IMR-90 (cell line): ENCODE data around the gene EXOC6B. TPM values are rescaled to one million over a fixed set of nuclear protein-coding genes. Genes with fewer than 3 reads are reported as not detected.

Experiments
- ATAC-seq: fragments of 200-7000 bp; cut with Tn5 transposase; 2 replicates; pipeline ENCODE4 v1.9.1; 2020; ENCODE audit warnings: low read depth, mild to moderate bottlenecking, moderate library complexity
- BruUV-seq: library from RNA; stranded (reverse); fragments of 400-500 nt; replicated peaks from 2 replicates; lab custom pipeline; 2021; lab: Mats Ljungman, UMichigan
- CTCF ChIA-PET: fragments of 300-600 bp; formaldehyde crosslinking; extraction: SDS; loops from one replicate; lab custom pipeline; 2021; ENCODE audit warnings: antibody characterized with exemption; lab: Yijun Ruan, JAX
- POLR2A ChIA-PET: fragments of 300-600 bp; sonication (Branson Sonifier 250); formaldehyde crosslinking; loops from one replicate; lab custom pipeline; 2022; ENCODE audit warnings: antibody characterized with exemption; ENCODE audit not compliant: unreplicated experiment; lab: Charles Lee
- DNase-seq: peaks from one replicate; pipeline ENCODE4 v3.0.0; 2013
- H2AFZ ChIP-seq: replicated peaks from 2 replicates; pipeline ENCODE3; 2013; ENCODE audit warnings: low read length, mild to moderate bottlenecking; ENCODE audit not compliant: poor library complexity
- H2AK5ac ChIP-seq: 2 replicates; pipeline ENCODE4 v1.6.1; 2013; ENCODE audit warnings: low read depth, low read length, inconsistent platforms
- H2AK9ac ChIP-seq: replicated peaks from 2 replicates; pipeline ENCODE3; 2013; ENCODE audit warnings: mild to moderate bottlenecking, low read depth, low read length, moderate library complexity; ENCODE audit not compliant: poor library complexity
- H2BK120ac ChIP-seq: 2 replicates; pipeline ENCODE4 v1.6.1; 2013; ENCODE audit warnings: low read depth, low read length, inconsistent platforms
- H2BK15ac ChIP-seq: 3 replicates; pipeline ENCODE4 v1.6.1; 2013; ENCODE audit warnings: low read depth, low read length, inconsistent platforms
- H2BK20ac ChIP-seq: 2 replicates; pipeline ENCODE4 v1.6.1; 2013; ENCODE audit warnings: low read depth, mild to moderate bottlenecking, inconsistent platforms, low read length, moderate library complexity
- H2BK5ac ChIP-seq: 2 replicates; pipeline ENCODE4 v1.6.1; 2013; ENCODE audit warnings: mild to moderate bottlenecking, low read depth, low read length, inconsistent platforms; ENCODE audit not compliant: poor library complexity, severe bottlenecking
- H3K14ac ChIP-seq: replicated peaks from 2 replicates; pipeline ENCODE4 v1.6.1; 2013; ENCODE audit warnings: low read depth, low read length, inconsistent platforms
- H3K18ac ChIP-seq: 2 replicates; pipeline ENCODE4 v1.6.1; 2013; ENCODE audit warnings: low read depth, low read length, control low read depth
- H3K23ac ChIP-seq: 2 replicates; pipeline ENCODE4 v1.6.1; 2013; ENCODE audit warnings: low read depth, low read length, inconsistent platforms
- H3K27ac ChIP-seq: 2 replicates; pipeline ENCODE4 v1.5.1; 2013; ENCODE audit warnings: mild to moderate bottlenecking, control low read depth, low read length; ENCODE audit not compliant: insufficient read depth
- H3K27me3 ChIP-seq: 2 replicates; pipeline ENCODE4 v1.6.1; 2013; ENCODE audit warnings: low read length; ENCODE audit not compliant: control insufficient read depth, insufficient read depth
- H3K36me3 ChIP-seq: 2 replicates; pipeline ENCODE4 v1.6.1; 2013; ENCODE audit warnings: low read length, mixed read lengths; ENCODE audit not compliant: control insufficient read depth, insufficient read depth
- H3K4ac ChIP-seq: 2 replicates; pipeline ENCODE4 v1.6.1; 2013; ENCODE audit warnings: low read depth, low read length, inconsistent platforms
- H3K4me1 ChIP-seq: 2 replicates; pipeline ENCODE4 v1.6.1; 2013; ENCODE audit warnings: low read length, mixed read lengths; ENCODE audit not compliant: control insufficient read depth, insufficient read depth
- H3K4me2 ChIP-seq: 2 replicates; pipeline ENCODE4 v1.6.1; 2013; ENCODE audit warnings: low read depth, mild to moderate bottlenecking, control low read depth, low read length, moderate library complexity
- H3K4me3 ChIP-seq: 2 replicates; pipeline ENCODE4 v1.5.1; 2013; ENCODE audit warnings: low read depth, mild to moderate bottlenecking, control low read depth, low read length, moderate library complexity; ENCODE audit not compliant: insufficient read depth
- H3K56ac ChIP-seq: 2 replicates; pipeline ENCODE4 v1.6.1; 2013; ENCODE audit warnings: low read length, inconsistent platforms; ENCODE audit not compliant: insufficient read depth; ENCODE audit errors: extremely low read depth
- H3K79me1 ChIP-seq, 2 experiments: 2 replicates each; pipeline ENCODE4 v1.6.1; 2013; ENCODE audit warnings: low read length in 2 of 2, inconsistent platforms in 1 of 2, low read depth in 1 of 2
- H3K9ac ChIP-seq: 2 replicates; pipeline ENCODE4 v1.6.1; 2013; ENCODE audit warnings: low read depth, low read length, control low read depth
- H3K9me1 ChIP-seq: 2 replicates; pipeline ENCODE4 v1.6.1; 2013; ENCODE audit warnings: low read length, inconsistent platforms; ENCODE audit not compliant: insufficient read depth
- H3K9me3 ChIP-seq: 2 replicates; pipeline ENCODE4 v1.6.1; 2013; ENCODE audit warnings: low read length; ENCODE audit not compliant: control insufficient read depth, insufficient read depth
- H4K20me1 ChIP-seq: 2 replicates; pipeline ENCODE4 v1.6.1; 2013; ENCODE audit warnings: low read length, inconsistent platforms; ENCODE audit not compliant: insufficient read depth
- H4K5ac ChIP-seq: 2 replicates; pipeline ENCODE4 v1.6.1; 2013; ENCODE audit warnings: mild to moderate bottlenecking, low read depth, low read length, control low read depth
- H4K8ac ChIP-seq, 2 experiments: 2 replicates each; pipeline ENCODE4 v1.6.1; 2013; ENCODE audit warnings: low read depth in 2 of 2, low read length in 2 of 2, control low read depth in 1 of 2, inconsistent platforms in 1 of 2
- H4K91ac ChIP-seq: 2 replicates; pipeline ENCODE4 v1.6.1; 2013; ENCODE audit warnings: low read depth, low read length, inconsistent platforms; ENCODE audit not compliant: insufficient read depth
- CEBPB ChIP-seq: IDR thresholded peaks from 2 replicates; pipeline ENCODE4 v1.6.1; 2012; ENCODE audit warnings: low read depth, low read length, improper control_type of control experiment
- CHD1 ChIP-seq: IDR thresholded peaks from 2 replicates; pipeline ENCODE4 v1.6.1; 2012; ENCODE audit warnings: low read depth, low read length, improper control_type of control experiment
- NFE2L2 ChIP-seq: fragments of 150-350 bp; IDR thresholded peaks from 2 replicates; pipeline ENCODE4 v1.6.1; 2016; ENCODE audit warnings: low read depth, mild to moderate bottlenecking, low read length
- RAD21 ChIP-seq: IDR thresholded peaks from 2 replicates; pipeline ENCODE4 v1.6.1; 2012; ENCODE audit warnings: low read length, improper control_type of control experiment
- RCOR1 ChIP-seq: IDR thresholded peaks from 2 replicates; pipeline ENCODE4 v1.6.1; 2012; ENCODE audit warnings: mild to moderate bottlenecking, low read length, improper control_type of control experiment; ENCODE audit not compliant: insufficient replicate concordance
- RFX5 ChIP-seq: IDR thresholded peaks from 2 replicates; pipeline ENCODE4 v1.8.0; 2012; ENCODE audit warnings: low read depth, mild to moderate bottlenecking, low read length, moderate library complexity
- SMC3 ChIP-seq: fragments of 150-350 bp; IDR thresholded peaks from 2 replicates; pipeline ENCODE4 v1.6.1; 2016; ENCODE audit warnings: low read depth, mild to moderate bottlenecking, antibody characterized with exemption, low read length, moderate library complexity
- WGBS, 2 experiments: methylation state at CpG; one replicate each; pipeline versions ENCODE4 v1.1.5 to v1.1.7; 2013; ENCODE audit warnings: missing lambda C conversion rate in 2 of 2; ENCODE audit not compliant: insufficient read length in 1 of 2; ENCODE audit errors: extremely low coverage in 2 of 2; 5-methylcytosine and 5-hydroxymethylcytosine counted together
- dilution Hi-C: fragments of 300-500 bp; cut with HindIII; formaldehyde crosslinking; loops from one replicate; pipeline ENCODE4 v1.14.3; 2018; ENCODE audit warnings: low sequenced_read_pairs; ENCODE audit not compliant: unreplicated experiment
- in situ Hi-C: fragments of 300-500 bp; cut with MboI; formaldehyde crosslinking; loops from 3 replicates; pipeline ENCODE4 v1.14.3; 2019; ENCODE audit warnings: low sequenced_read_pairs, inconsistent platforms, mixed read lengths
- intact Hi-C: fragments of 100-400 bp; cut with micrococcal nuclease; formaldehyde crosslinking; loops from 2 replicates; pipeline ENCODE4 v1.10.0; 2022
- polyA plus RNA-seq, 3 experiments: library from polyadenylated mRNA; depleted of rRNA; stranded (reverse); fragments of >200 nt; gene quantifications; 2 replicates each; pipeline ENCODE4 v1.2.3, GENCODE V29; 2012; ENCODE audit warnings: low replicate concordance in 1 of 3
- total RNA-seq: library from RNA; depleted of rRNA; stranded (reverse); fragments of >200 nt; gene quantifications from 2 replicates; pipeline ENCODE4 v1.2.3, GENCODE V29; 2012
- TF ChIP-seq, protein P1 (sequence below): fragments of 150-350 bp; IDR thresholded peaks from 2 replicates; pipeline ENCODE4 v1.6.1; 2017; ENCODE audit warnings: mild to moderate bottlenecking, antibody characterized with exemption, low read length, low read depth

Gene EXOC6B
- total and polyA plus RNA-seq, 2 of the 4 experiments (the other 2 are of a cell fraction), result 10.2 to 29.4 TPM

DNA sequence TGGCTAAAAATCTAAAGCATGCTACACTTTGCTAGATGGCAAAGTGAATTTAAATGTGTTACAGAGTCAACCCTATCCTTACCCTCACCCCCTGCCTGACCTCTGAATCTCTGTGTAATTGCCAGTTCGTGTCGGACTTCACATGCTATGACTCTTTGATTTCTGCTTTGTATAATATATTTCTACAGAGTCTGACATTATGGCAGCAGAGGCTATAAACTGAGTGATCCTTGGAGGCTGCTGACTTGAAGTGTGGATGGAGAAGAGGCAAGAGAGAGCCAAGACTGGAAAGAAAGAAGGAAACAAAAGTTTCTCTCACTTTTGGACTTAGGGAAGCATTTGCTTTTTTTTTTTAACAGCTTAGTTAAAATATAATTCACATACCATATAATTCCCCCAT lies 588.3 kb downstream of the EXOC6B start:
- Histone ChIP-seq H4K5ac (no peak overlapping the region), H4K20me1 (no peaks in the 10 kb centered on the region), H2AK5ac (no peak overlapping the region; the same call in 1 of the 2 replicates), H3K9me1 (peaks cover 3% of the 10 kb centered on the region; the same call in 1 of the 2 replicates), H3K4ac (no peak overlapping the region), H3K9ac (no peak overlapping the region), H3K14ac (no peak overlapping the region), H4K8ac (no peak overlapping the region), H2BK5ac (no peak overlapping the region), H3K23ac (no peak overlapping the region), H3K18ac (no peak overlapping the region), H3K56ac (no peak overlapping the region), H2AK9ac (no peak overlapping the region), H3K27me3 (no peaks in the 10 kb centered on the region), H3K4me3 (no peak overlapping the region), H3K27ac (no peak overlapping the region), H3K4me1 (peaks cover 2% of the 10 kb centered on the region), H2AFZ (no peak overlapping the region), H2BK20ac (no peak overlapping the region), H2BK120ac (no peak overlapping the region), H4K91ac (no peak overlapping the region), H3K36me3 (no peaks in the 10 kb centered on the region), H3K79me1 (no peaks in the 10 kb centered on the region; a peak in 1 of 4 replicates), H3K4me2 (no peak overlapping the region; the same call in 1 of the 2 replicates), H2BK15ac (no peak overlapping the region), H3K9me3 (no peaks in the 10 kb centered on the region)
- CTCF ChIA-PET, result no interaction called here
- POLR2A ChIA-PET, result interaction anchor here (0.7 kb wide), 1 partner anchor 160 kb away, joined by 3 read pairs; no protein-coding TSS in a partner anchor
- ATAC-seq (no peak), DNase-seq (no peak)
- no TSS peak for BruUV-seq
- in situ Hi-C loops (no loop called here), intact Hi-C loops (no loop called here), dilution Hi-C loops (no loop called here)
- TF ChIP-seq SMC3 (no peak), RAD21 (no peak), CHD1 (no peak), RFX5 (no peak), CEBPB (no peak), RCOR1 (no peak), NFE2L2 (no peak)
- TF ChIP-seq, protein P1, sequence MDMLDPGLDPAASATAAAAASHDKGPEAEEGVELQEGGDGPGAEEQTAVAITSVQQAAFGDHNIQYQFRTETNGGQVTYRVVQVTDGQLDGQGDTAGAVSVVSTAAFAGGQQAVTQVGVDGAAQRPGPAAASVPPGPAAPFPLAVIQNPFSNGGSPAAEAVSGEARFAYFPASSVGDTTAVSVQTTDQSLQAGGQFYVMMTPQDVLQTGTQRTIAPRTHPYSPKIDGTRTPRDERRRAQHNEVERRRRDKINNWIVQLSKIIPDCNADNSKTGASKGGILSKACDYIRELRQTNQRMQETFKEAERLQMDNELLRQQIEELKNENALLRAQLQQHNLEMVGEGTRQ, result no peak
- WGBS, 2 experiments, result no CpG with 5 or more reads among the region's 2 CpGs
